GM18502 (cell line): Measurements from ENCODE around the gene OR9Q1.

ENCODE experiments used
- ATAC-seq: cut with Tn5 transposase; IDR thresholded peaks from one replicate; pipeline ENCODE4 v1.9.1; 2021; ENCODE audit warnings: mild to moderate bottlenecking; ENCODE audit not compliant: unreplicated experiment, poor library complexity

The OR9Q1 gene

DNA sequence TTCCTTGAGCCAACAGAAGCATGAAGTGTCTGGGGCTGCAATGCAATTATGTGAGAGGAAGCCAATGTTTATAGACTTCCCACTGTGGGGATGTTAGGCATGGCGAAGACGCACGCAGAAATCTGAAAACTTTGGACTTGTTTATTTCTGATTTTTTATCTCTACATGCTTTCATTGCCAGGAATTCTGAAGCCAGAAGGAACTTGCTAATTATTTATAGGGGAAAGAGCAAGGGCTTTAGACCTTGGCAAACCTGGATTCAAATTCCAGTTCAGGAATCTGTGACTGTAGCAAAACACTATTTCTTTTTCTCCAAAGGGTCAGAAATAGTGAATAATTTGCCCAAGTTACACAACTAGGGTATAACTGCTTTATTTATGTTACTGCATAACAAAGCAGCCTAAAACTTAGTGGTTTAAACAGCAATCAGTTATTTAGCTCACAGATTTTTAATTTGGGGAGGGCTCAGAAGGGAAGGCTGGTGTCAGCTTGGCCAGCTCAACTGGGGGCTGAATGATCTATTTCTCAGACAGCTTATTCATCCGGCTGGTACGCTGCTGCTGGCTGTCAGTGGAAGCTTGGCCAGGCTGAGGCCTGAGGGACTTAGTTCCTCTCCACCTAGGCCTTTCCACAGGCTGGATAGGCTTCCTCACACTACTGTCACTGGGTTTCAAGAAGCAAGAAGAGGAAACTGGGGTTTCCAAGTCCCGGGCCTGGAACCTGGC lies 5.2 kb downstream of the OR9Q1 start:
- ATAC-seq: no peak

DNA sequence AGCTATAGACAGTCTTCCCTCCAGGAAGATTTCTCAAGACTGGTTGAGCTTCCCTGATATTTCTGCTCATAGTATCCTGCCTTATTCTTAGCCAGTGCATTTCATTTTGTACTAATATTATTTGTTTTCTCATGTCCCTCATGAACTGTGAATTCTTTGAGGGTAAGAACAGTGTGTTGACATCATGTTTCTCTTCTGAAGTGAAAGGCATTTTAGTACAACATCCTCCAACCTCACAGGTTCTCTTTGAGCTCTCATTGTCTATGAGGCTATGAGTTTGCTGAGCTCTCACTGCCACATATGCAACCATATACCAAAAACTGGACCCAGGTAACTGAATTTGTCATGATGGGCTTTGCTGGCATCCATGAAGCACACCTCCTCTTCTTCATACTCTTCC lies 7.0 kb downstream of the OR9Q1 start, which contains the start of gene OR6Q1:
Gene OR6Q1, plus strand, starts transcription at position 301 of the 400 bp plus-strand sequence. Its CDS starts 0 bp downstream, at position 301.
- no peak for ATAC-seq

DNA sequence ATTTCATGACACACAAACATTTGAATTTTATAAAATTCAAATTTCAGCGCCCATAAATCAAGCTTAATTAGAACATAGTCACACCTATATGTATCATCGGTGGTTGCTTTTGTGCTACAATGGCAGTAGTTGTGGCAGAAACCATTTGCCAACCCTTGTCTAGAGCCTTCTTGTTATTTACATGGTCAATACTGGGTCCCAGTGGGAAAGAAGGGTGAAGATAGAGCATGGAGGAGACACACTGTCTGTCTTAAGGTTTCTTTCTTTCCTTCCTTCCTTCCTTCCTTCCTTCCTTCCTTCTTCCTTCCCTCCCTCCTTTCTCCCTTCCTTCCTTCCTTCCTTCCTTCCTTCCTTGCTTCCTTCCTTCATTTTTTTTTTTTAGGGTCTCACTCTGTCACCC lies 10.8 kb downstream of the OR9Q1 start:
- no peak for ATAC-seq

DNA sequence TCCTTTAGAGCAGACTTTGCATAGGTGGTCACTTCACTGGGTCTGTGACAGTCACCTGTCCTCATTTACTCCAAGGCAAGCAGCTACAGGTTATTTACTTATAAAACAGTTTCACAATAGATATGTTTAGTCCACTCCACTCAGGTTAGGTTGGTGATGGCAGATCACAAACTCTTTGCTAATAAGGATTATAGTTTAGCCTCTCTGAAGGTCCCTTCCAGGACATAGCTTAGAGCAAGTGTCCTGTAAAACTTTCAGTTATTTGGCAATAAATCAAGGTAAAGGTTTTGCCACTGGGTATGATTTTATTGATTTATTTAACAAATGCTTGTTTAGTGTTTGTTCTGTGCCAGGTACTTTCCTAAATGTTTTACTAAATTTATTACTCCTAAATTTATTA lies 15.9 kb downstream of the OR9Q1 start:
- no peak for ATAC-seq

DNA sequence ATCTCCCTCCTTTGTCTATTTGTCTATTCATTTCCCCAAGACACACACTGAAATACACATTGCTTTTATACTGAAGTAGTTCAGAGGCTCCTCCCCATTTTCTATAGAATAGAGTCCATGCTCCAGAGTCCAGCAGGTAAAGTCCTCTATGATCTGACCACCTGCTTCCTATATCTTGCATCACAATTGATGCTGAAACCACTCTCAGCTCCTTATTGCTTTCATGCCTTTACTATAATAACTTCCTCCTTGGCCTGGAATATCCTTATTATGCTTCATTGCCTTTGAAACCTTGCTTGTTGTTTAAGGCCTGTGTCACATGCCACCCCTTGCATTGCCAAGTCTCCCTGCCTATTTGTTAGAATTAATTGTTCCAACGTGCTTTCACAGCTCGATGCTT lies 19.7 kb downstream of the OR9Q1 start:
- ATAC-seq: no peak

DNA sequence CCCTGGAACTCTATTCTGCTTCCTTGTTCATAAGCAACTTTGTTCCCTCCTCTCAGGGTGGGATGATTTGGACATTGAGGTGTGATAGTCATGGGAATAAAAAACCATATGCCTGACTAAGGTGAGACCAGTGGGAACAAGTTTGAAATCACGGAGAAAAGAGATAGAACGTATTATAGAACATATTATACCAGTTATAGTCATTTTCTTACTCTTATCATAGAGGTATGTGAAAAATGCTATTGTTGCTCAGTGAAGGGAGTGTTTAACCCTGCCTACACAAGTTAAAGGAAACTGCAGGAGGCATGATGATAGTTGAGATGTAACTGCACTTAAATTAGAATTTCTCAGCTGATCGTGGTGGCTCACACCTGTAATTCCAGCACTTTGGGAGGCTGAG lies 22.6 kb downstream of the OR9Q1 start:
- no peak for ATAC-seq

DNA sequence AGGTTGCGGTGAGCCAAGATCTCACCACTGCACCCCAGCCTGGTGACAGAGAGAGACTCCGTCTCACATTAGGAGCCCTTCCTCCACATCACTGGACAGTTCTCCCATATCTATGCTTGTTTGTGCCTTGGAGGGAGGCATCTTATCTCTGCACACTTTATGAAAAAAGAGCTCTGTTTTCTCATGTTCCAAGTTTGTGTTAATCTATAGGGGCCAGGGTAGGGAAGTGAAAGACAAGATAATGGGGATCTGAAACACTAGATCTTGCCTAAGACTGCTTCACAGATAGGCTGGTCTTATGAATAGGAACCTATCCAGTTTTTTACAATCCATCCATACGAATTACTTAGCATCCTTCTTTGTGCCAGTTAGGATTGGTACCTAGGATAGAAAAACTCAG lies 24.1 kb downstream of the OR9Q1 start:
- no peak for ATAC-seq

DNA sequence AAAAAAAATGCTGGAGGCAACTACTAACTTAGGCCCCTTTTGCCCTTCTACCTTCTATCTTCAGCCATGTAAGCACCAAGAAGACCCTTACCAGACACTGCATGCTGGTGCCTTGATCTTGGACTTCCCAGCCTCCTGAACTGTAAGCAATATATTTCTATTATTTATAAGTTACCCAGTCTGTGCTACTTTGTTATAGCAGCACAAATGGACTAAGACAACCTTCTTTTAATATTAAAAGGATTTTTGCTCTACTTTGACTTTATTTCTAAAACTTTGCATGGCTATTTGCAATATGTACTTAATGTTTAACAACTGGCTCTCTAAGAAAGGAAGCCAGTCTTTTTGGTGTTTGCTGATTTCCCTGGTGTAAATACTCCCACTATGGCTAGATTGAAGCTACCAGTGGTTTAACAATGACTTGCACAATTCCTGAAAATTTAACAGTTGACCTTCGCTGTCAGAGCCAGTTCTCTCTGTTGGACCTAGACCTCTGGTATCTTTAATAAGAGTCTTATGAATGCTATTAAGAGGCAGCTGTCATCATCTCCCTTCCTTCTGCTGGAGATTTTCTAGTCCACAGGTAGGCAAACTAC lies 32.2 kb downstream of the OR9Q1 start:
- no peak for ATAC-seq

DNA sequence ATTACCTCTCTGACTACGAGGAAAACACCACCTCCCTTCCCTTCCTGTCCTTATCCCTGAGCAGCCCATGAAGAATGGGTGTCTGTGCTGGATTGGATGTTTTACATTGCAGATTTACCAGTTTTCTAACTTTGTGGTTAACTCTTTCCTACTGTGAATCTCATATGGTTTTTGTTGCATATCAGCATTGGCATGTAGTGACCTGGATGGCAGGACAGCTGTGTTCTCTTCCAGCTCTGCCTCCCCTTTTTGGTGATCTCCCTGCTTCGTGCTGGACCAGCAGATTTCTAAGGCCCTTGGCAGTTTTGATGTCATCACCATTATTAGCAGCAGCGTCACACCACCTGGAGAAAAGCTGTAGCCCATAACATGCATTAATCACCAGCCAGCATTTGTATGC lies 33.8 kb downstream of the OR9Q1 start:
- ATAC-seq: no peak

DNA sequence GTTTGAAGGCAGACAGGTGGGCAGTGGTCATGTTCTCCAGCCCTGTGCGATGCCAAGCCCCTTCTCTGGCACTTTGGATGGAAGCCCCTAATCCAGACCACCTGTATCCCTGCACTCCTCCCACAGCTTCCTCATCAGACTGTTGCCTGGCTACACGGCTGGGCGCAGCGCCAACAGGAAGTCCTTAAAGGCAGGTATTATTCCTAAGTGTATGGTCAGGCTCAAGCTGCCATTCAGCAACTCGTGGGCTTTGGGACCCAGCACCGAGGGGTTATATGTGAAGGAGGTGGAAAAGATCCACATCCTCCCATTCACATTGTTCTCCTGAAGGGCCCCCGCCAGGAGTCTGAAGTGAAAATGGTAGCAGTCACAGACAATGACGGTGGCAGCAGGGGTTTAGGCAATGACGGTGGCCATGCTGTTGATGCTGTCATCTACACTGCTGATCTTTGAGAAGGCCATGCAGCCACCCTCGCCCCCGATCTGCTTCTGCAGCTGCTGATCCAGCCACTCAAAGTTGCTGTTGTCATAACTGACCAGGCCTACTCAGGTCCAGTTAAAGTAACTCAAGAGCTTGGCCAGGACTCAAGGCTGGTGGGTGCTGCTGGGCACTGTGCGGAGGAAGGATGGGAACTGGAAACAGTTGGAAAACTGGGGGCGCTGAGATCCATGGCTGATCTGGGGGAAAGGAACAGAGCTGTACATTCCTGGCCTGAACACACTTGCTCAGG lies 34.8 kb downstream of the OR9Q1 start:
- ATAC-seq: no peak

DNA sequence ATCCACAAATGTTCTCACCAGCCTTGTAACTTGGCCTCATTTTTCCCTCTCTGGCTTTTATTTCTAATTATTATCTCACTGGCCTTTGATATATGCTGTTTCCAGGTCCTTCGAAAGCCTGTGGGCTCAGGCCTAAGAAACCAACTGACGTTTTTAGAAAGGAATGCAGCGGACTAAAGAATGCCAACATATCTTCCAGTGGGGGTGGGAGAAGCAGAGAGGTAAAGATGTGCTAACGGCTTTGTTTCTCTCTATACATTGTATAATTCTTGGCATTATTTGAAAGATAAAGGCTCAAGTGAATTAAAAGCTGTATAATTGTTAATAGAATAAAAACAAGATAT lies 35.3 kb downstream of the OR9Q1 start:
- no peak for ATAC-seq

DNA sequence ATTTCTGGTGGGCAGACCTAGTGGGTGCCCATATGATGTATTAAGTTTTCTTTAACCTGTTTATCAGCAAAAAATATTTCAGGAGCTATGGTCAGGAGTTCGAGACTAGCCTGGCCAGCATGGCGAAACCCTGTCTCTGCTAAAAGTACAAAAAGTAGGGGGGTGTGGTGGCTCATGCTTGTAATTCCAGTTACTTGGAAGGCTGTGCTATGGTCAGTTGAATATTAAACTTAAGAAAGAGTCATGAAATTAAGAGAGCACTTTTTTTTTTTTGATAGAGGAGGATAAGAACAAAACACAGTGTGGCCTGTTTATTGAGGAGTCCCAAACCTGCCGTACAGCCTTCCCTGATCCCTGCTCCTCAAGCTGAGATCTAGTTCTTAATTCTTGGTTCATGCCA lies 36.9 kb downstream of the OR9Q1 start:
- ATAC-seq: no peak

DNA sequence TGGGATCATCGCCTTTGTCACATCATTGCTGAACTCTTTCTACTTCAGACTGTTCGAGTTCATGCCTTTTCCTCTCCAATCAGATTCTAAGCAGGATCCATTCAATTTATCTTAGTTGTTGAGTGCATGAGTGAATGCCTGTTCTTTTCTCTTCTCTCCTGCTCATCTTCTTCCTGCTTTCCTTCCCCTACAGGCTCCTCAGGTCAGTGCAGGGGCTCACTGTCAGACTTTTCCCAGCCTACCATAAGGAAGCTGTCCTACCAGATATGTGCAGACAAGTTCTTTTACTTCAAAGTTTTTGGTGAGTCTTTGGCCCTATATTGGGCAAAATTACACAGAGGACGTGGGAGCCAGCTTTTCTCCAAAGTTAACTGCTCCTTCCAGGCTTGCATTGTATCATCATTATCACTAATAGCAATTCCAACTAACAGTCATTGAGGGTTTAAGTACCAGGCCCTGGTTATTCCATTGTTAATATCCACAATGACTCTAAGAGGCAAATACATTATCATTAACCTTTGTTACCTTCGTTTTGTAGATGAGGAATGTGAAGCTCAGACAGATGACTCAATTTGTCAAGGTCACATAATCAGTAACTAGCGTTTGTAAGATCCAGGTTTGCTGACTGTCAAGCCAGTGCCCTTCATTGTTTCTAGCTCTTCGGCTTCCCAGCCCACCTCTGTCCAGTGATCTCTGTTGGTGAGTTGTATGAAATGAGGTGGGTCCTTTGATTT lies 37.4 kb downstream of the OR9Q1 start:
- no peak for ATAC-seq

DNA sequence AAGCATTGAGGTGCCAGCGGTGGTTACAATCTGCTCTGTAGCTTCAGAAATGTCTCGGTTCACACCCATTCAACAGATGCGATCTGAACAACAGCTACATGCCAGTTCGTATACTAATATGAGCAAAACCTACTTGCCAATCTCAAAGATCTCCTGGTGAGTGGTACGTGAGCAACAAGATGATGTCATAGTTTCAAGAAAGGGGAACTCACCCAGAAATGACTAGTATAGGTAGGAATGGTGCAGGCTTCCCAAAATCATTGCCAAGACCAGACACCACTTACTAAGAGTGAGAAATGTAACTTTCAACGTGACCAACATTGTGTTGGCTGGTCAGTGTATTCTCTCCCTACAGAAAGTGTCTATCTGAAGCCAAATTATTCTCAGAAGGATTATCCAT lies 38.1 kb downstream of the OR9Q1 start:
- peak; percentile 48 for ATAC-seq

DNA sequence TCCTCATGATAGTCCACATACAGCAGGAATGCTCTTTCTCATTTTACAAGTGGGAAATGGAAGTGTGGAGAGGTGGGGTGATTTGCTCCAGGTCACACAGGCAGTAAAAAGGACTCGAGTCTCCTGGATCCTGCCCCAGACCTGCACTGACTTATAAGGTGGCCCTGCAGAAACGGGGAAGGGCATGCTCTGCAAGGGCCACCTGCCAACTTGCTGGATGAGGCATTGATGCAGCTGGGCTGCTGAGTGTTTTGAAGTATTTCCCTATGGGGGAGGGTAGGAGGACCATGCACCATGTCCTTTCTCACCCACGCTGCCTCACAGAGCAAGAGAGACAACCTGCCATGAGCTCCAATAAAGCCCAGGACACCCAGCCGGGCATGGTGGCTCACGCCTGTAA lies 44.0 kb downstream of the OR9Q1 start:
- no peak for ATAC-seq

DNA sequence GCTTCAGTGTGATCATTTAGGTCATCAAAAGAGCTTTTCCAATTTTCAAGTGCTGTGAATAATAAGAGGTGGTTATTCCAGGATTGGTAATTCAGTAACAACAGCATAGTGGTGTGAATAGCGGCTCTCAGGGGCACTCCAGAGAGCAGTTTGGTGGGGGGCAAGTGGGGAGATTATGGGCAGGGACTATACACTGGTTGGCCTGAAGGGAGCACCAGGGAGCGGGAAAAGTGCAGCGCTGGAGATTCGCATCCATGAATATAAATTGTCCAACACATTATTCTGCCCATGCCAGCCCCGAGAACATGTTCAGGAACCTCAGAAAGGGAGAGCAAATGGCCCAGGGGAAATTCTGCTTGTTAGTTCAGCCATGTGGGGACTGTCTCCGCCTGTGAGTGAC lies 45.0 kb downstream of the OR9Q1 start:
- no peak for ATAC-seq

DNA sequence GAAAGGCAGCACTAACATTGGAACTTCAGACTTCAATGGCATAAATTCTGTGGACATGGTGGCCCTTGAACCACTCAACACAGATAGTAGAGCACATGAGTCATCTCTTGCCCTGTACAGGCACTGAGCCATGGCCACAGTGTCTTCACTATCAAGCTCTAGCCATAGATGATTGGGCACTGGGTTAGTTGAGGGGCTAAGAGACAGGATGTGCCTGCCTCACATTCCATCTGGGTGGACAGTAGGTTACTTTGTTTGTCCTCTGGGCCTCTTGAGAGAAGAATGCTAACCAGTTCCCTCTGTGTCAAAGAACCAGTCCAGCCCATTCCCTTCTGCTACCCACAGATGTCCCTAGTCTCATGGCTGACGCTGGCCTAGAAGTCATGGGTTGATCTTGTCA lies 46.9 kb downstream of the OR9Q1 start:
- no peak for ATAC-seq

DNA sequence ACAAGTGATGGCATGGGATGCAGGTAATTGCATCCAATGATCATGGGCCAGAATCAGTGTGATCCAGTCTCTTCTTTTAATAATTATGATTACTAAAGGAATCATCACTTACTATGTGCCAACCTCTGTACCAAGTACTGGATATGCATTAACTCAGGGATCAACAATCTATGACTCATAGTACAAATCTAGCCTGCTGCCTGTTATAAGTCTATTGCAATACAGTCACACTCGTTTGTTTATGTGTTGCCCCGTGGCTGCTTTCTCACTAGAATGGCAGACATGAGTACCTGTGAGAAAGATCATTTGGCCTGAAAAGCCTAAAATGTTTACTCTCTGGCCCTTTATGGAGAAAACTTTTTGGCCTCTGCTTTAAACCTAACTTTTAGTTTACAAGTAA lies 52.1 kb downstream of the OR9Q1 start:
- ATAC-seq: no peak

DNA sequence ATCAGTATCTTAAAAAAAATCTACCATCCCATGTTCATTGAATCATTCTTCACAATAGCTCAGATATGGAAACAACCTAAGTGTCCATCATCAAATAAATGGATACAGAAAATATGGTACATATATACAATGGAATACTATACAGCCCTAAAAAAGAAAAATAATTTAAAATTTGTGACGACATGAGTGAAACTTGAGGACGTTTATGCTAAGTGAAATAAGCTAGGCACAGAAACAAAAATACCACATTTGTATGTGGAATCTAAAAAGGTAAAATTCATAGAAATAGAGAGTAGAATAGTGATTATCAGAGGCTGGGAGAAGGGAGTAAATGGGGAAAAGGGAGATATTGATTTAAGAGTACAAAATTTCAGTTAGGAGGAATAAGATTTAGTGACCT lies 62.8 kb downstream of the OR9Q1 start:
- ATAC-seq: no peak

DNA sequence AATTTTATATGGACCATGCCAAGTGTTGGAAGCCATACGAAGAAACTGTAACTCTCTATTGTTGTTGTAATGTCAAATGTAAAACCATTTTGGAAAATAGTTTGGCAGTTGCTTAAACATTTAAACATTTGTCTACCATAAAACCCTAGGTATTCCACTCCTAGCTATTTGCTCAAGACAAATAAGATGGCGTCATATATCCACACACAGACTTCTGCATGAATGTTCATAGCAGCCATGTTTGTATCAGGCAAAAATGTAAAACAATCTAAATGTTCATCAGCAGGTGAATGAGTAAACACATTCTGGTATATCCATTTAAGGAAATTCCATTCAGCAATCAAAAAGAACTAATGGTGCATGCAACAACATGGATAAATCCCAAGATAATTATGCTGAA lies 73.8 kb downstream of the OR9Q1 start:
- no peak for ATAC-seq

DNA sequence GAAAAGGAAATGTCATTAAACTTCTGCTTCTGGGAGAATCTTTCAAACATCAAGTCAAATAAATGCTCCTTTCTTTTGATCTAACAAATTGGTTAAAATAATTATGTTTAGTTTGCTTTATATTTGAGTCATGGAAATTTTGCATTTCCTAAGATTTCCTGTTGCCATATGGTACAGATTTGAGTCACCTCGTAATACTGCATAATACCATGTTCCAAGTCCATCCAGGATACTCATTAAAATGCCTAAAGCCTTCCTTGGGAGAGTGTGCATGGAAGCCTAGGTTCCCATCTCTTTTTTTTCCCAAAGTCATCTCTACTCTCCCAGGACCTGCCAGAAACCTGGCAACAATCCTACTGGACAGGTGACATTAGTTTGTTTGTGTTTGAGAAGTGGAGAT lies 97.4 kb downstream of the OR9Q1 start:
- ATAC-seq: no peak
